ENCODE measurements around the gene IGFBP4.

- TF ChIP-seq POLR2A (IDR thresholded peaks at IDR 0.05; ENCODE audit: insufficient read depth in 1 of 2, low read depth in 2 of 2, low read length in 2 of 2): no peak
- no peak for TF ChIP-seq CTCF (CRISPR knock-in tag; IDR thresholded peaks at IDR 0.05)
- no peak for TF ChIP-seq CERS6 (CRISPR knock-in tag; IDR thresholded peaks at IDR 0.05)
Measured at GRCh38 chr17:40497695-40498094, 54.4 kb downstream of the IGFBP4 start.

All from HepG2 (cell line).